ENCODE data around the gene STIP1.

The STIP1 gene

GRCh38 chr11:64208086-64208795, 22.3 kb downstream of the STIP1 start:
- DNase-seq (ENCODE audit: extremely low read depth, low read depth), result no peak
- no peak for TF ChIP-seq CTCF (IDR thresholded peaks at IDR 0.05; ENCODE audit: low read depth, low read length)

- DNase-seq (ENCODE audit: extremely low read depth, low read depth), result no peak
- TF ChIP-seq CTCF (IDR thresholded peaks at IDR 0.05; ENCODE audit: low read depth, low read length), result no peak
Observed at GRCh38 chr11:64208796-64209562, 23.0 kb downstream of the STIP1 start.

- TF ChIP-seq CTCF (IDR thresholded peaks at IDR 0.05; ENCODE audit: low read depth, low read length), result no peak
Observed at GRCh38 chr11:64209563-64209843, 23.5 kb downstream of the STIP1 start.

GRCh38 chr11:64210301-64211020, 24.5 kb downstream of the STIP1 start:
- no peak for DNase-seq (ENCODE audit: extremely low read depth, low read depth)
- no peak for TF ChIP-seq CTCF (IDR thresholded peaks at IDR 0.05; ENCODE audit: low read depth, low read length)

More at GRCh38 chr11:64209563-64209843, 23.5 kb downstream of the STIP1 start:
- no peak for DNase-seq (ENCODE audit: extremely low read depth, low read depth)

- no peak for DNase-seq (ENCODE audit: extremely low read depth, low read depth)
- no peak for TF ChIP-seq CTCF (IDR thresholded peaks at IDR 0.05; ENCODE audit: low read depth, low read length)
Observed at GRCh38 chr11:64211181-64211872, 25.4 kb downstream of the STIP1 start.

GRCh38 chr11:64216879-64217278, 30.9 kb downstream of the STIP1 start:
- no peak for DNase-seq (ENCODE audit: extremely low read depth, low read depth)
- TF ChIP-seq CTCF (IDR thresholded peaks at IDR 0.05; ENCODE audit: low read depth, low read length), result no peak

Data from AG09319 (cell line).